Measurements from ENCODE around the gene TFF3.

DNA sequence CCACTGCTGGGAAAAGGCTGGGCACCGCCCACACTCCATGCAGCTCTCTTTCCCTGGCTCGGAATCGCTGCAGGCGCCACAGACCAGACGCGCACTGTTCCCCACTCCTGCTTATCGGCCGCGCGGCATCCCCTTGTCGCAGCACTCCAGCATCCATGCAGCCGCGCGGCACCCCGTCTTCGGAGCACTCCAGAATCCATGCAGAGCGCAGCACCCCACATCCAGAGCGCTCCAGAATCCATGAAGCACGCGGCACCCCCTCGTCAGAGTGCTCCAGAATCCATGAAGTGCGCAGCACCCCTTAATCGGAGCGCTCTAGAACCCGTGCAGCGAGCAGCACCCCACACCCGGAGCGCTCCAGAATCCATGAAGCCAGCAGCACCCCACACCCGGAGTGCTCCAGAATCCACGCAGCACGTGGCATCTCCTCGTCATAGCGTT is 9.5 kb downstream of the TFF3 start:
- no peak for TF ChIP-seq CTCF (conservative IDR thresholded peaks at IDR 0.05)
- no peak for TF ChIP-seq ZFX (IDR thresholded peaks at IDR 0.05)

All from C4-2B (cell line).